NCI-H1694 (cell line): Measurements from ENCODE around the gene KRR1.
"Not testable (repeated sequence)": the region's sequence is repeated elsewhere in the genome, so short reads cannot be mapped to it uniquely, and the experiment has no call there.

Source experiments
- DNase-seq: peaks from one replicate; lab custom pipeline; 2025; lab: John Stamatoyannopoulos, UW

KRR1 gene

GRCh38 chr12:75477137-75477536 lies 34.3 kb downstream of the KRR1 start:
- no peak for DNase-seq

- DNase-seq, result no peak
Measured at GRCh38 chr12:75476071-75476470, 35.3 kb downstream of the KRR1 start.

- no peak for DNase-seq
Measured at GRCh38 chr12:75474116-75474515, 37.3 kb downstream of the KRR1 start.

GRCh38 chr12:75471902-75472890 lies 39.2 kb downstream of the KRR1 start:
- no peak for DNase-seq

GRCh38 chr12:75460204-75460603 lies 51.2 kb downstream of the KRR1 start:
- DNase-seq, result no peak

- DNase-seq, result no peak
Measured at GRCh38 chr12:75459755-75460154, 51.7 kb downstream of the KRR1 start.

DNA sequence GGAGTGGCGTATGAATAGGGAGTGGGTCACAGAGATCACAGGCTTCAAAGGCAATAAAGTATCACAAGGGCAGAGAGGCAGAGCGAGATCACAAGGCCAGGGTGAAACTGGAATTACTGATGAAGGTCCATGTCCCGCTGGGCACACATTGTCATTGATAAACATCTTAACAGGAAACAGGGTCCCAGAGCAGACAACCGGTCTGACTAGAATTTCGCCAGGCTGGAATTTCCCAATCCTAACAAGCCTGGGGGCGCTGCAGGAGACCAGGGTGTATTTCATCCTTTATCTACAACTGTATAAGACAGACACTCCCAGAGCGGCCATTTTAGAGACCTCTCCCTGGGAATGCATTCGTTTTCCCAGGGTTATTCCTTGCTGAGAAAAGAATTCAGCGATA lies 53.5 kb downstream of the KRR1 start:
- not testable (repeated sequence) for DNase-seq

GRCh38 chr12:75457191-75457590 lies 54.2 kb downstream of the KRR1 start:
- DNase-seq, result no peak

- no peak for DNase-seq
Measured at GRCh38 chr12:75455839-75456238, 55.6 kb downstream of the KRR1 start.

GRCh38 chr12:75452675-75453330 lies 58.6 kb downstream of the KRR1 start:
- no peak for DNase-seq

DNA sequence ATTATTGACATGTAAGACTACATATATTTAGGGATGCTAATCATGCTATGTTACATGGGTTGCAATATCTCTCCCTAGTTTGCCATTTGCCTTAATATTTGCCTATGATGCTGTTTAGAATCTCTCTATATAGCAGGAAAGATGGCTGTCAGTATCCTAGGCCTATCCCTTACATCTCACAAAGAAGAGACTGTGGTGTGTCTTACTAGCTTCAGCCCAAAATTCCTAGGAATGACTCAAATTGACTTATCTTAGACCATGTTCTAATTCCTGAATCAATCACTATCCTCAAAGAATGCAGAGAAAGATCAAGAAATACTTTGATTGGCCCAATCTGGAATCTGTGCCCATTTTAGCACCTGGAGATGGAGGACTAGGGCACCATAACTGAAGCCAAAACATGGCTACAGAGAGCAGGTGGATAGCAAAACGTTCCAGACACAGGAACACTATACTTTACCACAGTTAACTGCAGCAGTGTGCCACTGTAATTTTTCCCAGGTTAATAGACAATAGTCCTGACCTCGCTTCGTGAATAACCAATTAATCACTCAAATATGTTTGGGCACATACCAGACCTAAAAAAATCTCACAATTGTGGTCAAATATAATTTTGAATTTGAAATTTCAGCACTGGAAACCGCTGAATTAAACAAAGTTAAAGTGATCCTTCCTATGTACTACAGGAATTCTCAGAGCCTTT lies 63.6 kb downstream of the KRR1 start:
- no peak for DNase-seq

- no peak for DNase-seq
Measured at GRCh38 chr12:75446857-75447256, 64.6 kb downstream of the KRR1 start.

DNA sequence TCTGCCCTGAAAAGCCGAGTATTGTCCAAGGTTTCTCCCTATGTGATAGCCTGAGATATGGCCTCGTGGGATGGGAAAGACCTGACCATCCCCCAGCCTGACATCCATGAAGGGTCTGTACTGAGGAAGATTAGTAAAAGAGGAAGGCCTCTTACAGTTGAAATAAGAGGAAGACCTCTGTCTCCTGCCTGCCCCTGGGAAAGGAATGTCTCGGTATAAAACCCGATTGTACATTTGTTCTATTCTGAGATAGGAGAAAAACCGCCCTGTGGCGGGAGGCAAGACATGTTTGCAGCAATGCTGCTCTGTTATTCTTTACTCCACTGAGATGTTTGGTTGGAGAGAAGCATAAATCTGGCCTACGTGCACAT lies 66.3 kb downstream of the KRR1 start:
- DNase-seq, result not testable (repeated sequence)

GRCh38 chr12:75444429-75445136 lies 66.8 kb downstream of the KRR1 start:
- DNase-seq, result no peak

- DNase-seq, result no peak
Measured at GRCh38 chr12:75443709-75444108, 67.7 kb downstream of the KRR1 start.

DNA sequence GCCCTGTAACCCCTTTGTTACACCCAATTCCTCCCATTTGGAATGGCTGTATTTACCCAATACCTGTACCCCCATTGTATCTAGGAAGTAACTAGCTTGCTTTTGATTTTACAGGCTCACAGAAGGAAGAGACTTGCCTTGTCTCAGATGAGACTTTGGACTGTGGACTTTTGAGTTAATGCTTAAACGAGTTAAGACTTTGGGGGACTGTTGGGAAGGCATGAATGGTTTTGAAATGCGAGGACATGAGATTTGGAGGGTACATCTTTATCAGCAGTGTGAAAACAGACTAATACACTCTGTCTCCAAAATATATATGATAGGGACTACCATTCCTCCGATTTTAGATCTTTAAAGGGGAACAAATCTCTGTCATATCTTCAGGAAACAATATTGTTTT lies 69.0 kb downstream of the KRR1 start:
- not testable (repeated sequence) for DNase-seq

DNA sequence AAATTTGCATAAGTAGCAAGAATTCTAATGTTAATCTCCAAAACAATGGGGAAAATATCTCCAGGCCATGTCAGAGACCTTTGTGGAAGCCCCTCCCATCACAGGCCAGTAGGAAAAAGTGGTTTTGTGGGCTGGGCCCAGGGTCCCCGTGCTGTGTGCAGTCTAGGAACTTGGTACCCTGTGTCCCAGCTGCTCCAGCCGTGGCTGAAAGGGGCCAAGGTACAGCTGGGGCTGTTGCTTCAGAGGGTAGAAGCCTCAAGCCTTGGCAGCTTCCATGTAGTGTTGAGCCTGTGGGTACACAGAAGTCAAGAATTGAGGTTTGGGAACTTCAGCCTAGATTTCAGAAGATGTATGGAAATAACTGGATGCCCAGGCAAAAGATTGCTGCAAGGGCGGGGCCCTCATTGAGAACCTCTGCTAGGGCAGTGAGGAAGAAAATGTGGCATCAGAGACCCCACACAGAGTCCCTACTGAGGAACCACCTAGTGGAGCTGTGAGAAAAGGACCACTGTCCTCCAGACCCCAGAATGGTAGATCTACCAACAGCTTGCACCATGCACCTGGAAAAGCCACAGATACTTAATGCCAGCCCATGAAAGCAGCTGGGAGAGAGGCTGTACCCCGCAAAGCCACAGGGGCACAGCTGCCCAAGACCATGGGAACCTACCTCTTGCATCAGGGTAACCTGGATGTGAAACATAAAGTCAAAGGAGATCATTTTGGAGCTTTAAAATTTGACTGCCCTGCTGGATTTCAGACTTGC lies 69.5 kb downstream of the KRR1 start:
- not testable (repeated sequence) for DNase-seq
